ENCODE measurements around the gene NBEA. TPM values are rescaled to one million over a fixed set of nuclear protein-coding genes. Genes with fewer than 3 reads are reported as not detected.

The NBEA gene
- total RNA-seq, 1 experiment from 2014 or later: 4.1 TPM

DNA sequence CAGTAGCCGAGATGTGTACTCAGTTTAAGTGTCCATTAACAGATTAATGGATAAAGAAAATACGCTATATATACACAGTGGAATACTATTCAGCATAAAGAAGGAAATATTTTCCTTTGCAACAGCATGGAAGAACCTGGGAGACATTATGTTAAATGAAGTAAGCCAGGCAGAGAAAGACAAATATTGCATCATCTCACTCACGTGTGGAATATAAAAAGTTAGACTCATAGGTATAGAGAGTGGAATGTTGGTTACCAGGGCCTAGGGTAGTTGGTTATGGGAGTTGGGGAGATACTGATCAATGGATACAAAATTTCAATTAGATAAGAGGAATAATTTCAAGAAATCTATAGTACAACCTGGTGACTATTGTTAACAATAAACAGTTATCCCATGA lies 324.3 kb downstream of the NBEA start:
- Histone ChIP-seq H2AFZ (ENCODE audit: low read depth, low read length, poor library complexity, severe bottlenecking) (no peak overlapping the region), H3K4me1 (ENCODE audit: control insufficient read depth in 1 of 2, insufficient read depth in 2 of 2, low read length in 2 of 2) (no peaks in the 10 kb centered on the region), H3K9me2 (ENCODE audit: insufficient read depth) (no peaks in the 10 kb centered on the region), H3K27me3 (ENCODE audit: insufficient read depth, low read length) (no peaks in the 10 kb centered on the region), H3K9me3 (ENCODE audit: control insufficient read depth in 1 of 2, insufficient read depth in 1 of 2, low read depth in 1 of 2, low read length in 2 of 2) (no peaks in the 10 kb centered on the region), H3K9ac (ENCODE audit: low read length) (no peak overlapping the region), H3K27ac (ENCODE audit: low read depth, low read length) (no peak overlapping the region), H3K79me2 (ENCODE audit: insufficient read depth, low read length) (no peaks in the 10 kb centered on the region), H3K4me3 (replicated peaks in 1 of 2; ENCODE audit: low read depth in 1 of 2, low read length in 2 of 2) (no peak overlapping the region), H3K36me3 (ENCODE audit: control insufficient read depth in 1 of 2, insufficient read depth in 2 of 2, low read length in 2 of 2) (no peaks in the 10 kb centered on the region), H4K20me1 (ENCODE audit: insufficient read depth) (no peaks in the 10 kb centered on the region), H3K4me2 (ENCODE audit: low read length) (no peak overlapping the region)
- RAD21 ChIA-PET (ENCODE audit: low non-redundant PET in 1 of 2, low total read pairs in 2 of 2, uncharacterized antibody in 2 of 2, unreplicated experiment in 2 of 2): no interaction called here
- DNase-seq (ENCODE audit: low read depth, low spot score) (no peak), ATAC-seq (no peak)
- TF ChIP-seq, protein P1, sequence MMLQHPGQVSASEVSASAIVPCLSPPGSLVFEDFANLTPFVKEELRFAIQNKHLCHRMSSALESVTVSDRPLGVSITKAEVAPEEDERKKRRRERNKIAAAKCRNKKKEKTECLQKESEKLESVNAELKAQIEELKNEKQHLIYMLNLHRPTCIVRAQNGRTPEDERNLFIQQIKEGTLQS (IDR thresholded peaks at IDR 0.05): no peak
- TF ChIP-seq SRF (IDR thresholded peaks at IDR 0.05; ENCODE audit: low read depth): no peak
- TF ChIP-seq POLR2A (IDR thresholded peaks at IDR 0.05; ENCODE audit: borderline replicate concordance, extremely low read depth, insufficient read depth, insufficient read length): no peak
- TF ChIP-seq CEBPB (IDR thresholded peaks at IDR 0.05; ENCODE audit: low read depth): no peak
- TF ChIP-seq CBX3 (IDR thresholded peaks at IDR 0.05; ENCODE audit: low read depth): no peak
- no peak for TF ChIP-seq POLR2AphosphoS5 (IDR thresholded peaks at IDR 0.05; ENCODE audit: low read depth, low read length)
- TF ChIP-seq SIN3A (IDR thresholded peaks at IDR 0.05; ENCODE audit: low read depth): no peak
- no peak for TF ChIP-seq ELF1 (IDR thresholded peaks at IDR 0.05; ENCODE audit: borderline replicate concordance, low read depth)
- TF ChIP-seq FOSL1 (IDR thresholded peaks at IDR 0.05; ENCODE audit: low read depth): no peak
- no peak for TF ChIP-seq ZBTB33 (IDR thresholded peaks at IDR 0.05; ENCODE audit: extremely low read depth, insufficient replicate concordance, low read length)
- no peak for TF ChIP-seq TCF7L2 (IDR thresholded peaks at IDR 0.05; ENCODE audit: borderline replicate concordance, extremely low read depth, insufficient read depth, insufficient read length)
- no peak for TF ChIP-seq CTCF (IDR thresholded peaks at IDR 0.05 in 2 of 3, conservative IDR thresholded peaks at IDR 0.05 in 1 of 3; ENCODE audit: borderline replicate concordance in 1 of 3, insufficient read depth in 1 of 3, low read depth in 2 of 3, low read length in 2 of 3)
- no peak for TF ChIP-seq ZFX (IDR thresholded peaks at IDR 0.05)
- no peak for TF ChIP-seq EZH2phosphoT487 (IDR thresholded peaks at IDR 0.05; ENCODE audit: borderline replicate concordance)
- no peak for TF ChIP-seq RAD21 (IDR thresholded peaks at IDR 0.05; ENCODE audit: low read depth)
- no peak for TF ChIP-seq SP1 (IDR thresholded peaks at IDR 0.05; ENCODE audit: low read depth)
- no peak for TF ChIP-seq EZH2 (IDR thresholded peaks at IDR 0.05)
- intact Hi-C loops (cut with micrococcal nuclease): no loop called here
- CTCF ChIA-PET: no interaction called here
- no TSS peak for BruUV-seq (replicated peaks)
- POLR2A ChIA-PET: no interaction called here
